ENCODE data around the gene ARMC9.

DNA sequence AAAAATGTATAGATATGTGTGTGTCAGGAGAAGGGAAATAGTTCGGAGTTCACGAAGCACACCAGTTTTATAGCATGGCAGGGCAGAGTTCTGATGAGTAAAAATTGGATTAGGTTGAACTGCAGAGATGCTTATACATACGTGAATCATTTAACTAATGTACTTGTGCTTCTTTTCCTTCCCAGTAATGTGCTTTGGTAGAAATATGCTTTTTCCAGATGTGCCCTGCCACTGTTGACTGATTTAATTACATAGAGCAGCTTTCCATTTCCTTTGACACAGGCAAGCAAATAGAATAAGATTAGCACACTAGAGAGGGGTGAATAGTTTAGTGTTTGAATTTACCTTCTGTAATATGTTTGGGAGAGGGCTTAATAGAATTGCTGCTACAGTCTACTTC, 28.9 kb upstream of the ARMC9 start:
- TF ChIP-seq SIN3A (IDR thresholded peaks at IDR 0.05; ENCODE audit: borderline replicate concordance, insufficient read depth, low read length) (no peak), POLR2AphosphoS5 (IDR thresholded peaks at IDR 0.05; ENCODE audit: low read depth, low read length) (no peak)
- TF ChIP-seq, protein P1, sequence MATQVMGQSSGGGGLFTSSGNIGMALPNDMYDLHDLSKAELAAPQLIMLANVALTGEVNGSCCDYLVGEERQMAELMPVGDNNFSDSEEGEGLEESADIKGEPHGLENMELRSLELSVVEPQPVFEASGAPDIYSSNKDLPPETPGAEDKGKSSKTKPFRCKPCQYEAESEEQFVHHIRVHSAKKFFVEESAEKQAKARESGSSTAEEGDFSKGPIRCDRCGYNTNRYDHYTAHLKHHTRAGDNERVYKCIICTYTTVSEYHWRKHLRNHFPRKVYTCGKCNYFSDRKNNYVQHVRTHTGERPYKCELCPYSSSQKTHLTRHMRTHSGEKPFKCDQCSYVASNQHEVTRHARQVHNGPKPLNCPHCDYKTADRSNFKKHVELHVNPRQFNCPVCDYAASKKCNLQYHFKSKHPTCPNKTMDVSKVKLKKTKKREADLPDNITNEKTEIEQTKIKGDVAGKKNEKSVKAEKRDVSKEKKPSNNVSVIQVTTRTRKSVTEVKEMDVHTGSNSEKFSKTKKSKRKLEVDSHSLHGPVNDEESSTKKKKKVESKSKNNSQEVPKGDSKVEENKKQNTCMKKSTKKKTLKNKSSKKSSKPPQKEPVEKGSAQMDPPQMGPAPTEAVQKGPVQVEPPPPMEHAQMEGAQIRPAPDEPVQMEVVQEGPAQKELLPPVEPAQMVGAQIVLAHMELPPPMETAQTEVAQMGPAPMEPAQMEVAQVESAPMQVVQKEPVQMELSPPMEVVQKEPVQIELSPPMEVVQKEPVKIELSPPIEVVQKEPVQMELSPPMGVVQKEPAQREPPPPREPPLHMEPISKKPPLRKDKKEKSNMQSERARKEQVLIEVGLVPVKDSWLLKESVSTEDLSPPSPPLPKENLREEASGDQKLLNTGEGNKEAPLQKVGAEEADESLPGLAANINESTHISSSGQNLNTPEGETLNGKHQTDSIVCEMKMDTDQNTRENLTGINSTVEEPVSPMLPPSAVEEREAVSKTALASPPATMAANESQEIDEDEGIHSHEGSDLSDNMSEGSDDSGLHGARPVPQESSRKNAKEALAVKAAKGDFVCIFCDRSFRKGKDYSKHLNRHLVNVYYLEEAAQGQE (IDR thresholded peaks at IDR 0.05; ENCODE audit: insufficient read depth in 1 of 2, low read depth in 2 of 2, low read length in 2 of 2), result no peak

Data from PFSK-1 (cell line).